HG03097 (cell line): ENCODE data around the gene ANKRD11.

Source experiments
- ATAC-seq: cut with Tn5 transposase; IDR thresholded peaks from one replicate; pipeline ENCODE4 v1.9.1; 2021; ENCODE audit not compliant: unreplicated experiment, low FRiP score

Gene ANKRD11

DNA sequence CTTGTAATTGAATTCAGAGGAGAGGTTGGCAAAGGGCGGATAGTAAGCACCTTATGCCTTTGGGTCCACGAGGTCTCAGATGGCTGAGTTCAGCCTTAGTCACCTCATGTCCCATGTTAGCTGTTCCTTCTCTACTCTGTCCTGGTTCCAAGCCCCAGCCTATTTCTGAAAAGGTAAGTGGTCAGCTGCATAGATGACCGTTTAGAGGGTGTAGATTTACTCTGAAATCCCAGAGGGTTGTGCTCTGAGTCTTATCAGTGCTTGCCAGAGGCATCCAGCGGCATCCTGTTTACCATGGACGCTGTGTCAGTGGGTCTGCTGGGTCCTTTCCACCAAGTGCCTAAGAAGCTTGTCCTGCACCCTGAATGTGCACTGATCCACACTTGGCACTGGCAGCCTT is 271.0 kb downstream of the ANKRD11 start:
- no peak for ATAC-seq
